GM21717 (cell line): ENCODE results near the gene RREB1.

Experiments used
- ATAC-seq: cut with Tn5 transposase; IDR thresholded peaks from one replicate; pipeline ENCODE4 v1.9.1; 2021; ENCODE audit warnings: mild to moderate bottlenecking, moderate library complexity; ENCODE audit not compliant: unreplicated experiment

Gene RREB1

GRCh38 chr6:7282097-7282906, 174.5 kb downstream of the RREB1 start:
- ATAC-seq: no peak

GRCh38 chr6:7283676-7284075, 175.9 kb downstream of the RREB1 start:
- ATAC-seq: no peak

- no peak for ATAC-seq
These were observed 177.7 kb downstream of the RREB1 start for GRCh38 chr6:7285416-7285815.

GRCh38 chr6:7290079-7290478, 182.3 kb downstream of the RREB1 start:
- no peak for ATAC-seq

- no peak for ATAC-seq
These were observed 185.0 kb downstream of the RREB1 start for GRCh38 chr6:7292596-7293255.

GRCh38 chr6:7295916-7296315, 188.2 kb downstream of the RREB1 start:
- no peak for ATAC-seq

GRCh38 chr6:7296602-7297001, 188.8 kb downstream of the RREB1 start:
- no peak for ATAC-seq

- no peak for ATAC-seq
These were observed 190.4 kb downstream of the RREB1 start for GRCh38 chr6:7298113-7298512.

- no peak for ATAC-seq
These were observed 193.2 kb downstream of the RREB1 start for GRCh38 chr6:7300926-7301325.
